HG03521 (cell line): ENCODE data around the gene DPYD.

ENCODE experiments used
- ATAC-seq: cut with Tn5 transposase; IDR thresholded peaks from one replicate; pipeline ENCODE4 v1.9.1; 2021; ENCODE audit warnings: mild to moderate bottlenecking, moderate library complexity; ENCODE audit not compliant: unreplicated experiment

Gene DPYD

GRCh38 chr1:97792655-97793054, 128.2 kb downstream of the DPYD start:
- no peak for ATAC-seq

- peak; percentile 66 for ATAC-seq
Measured at GRCh38 chr1:97791251-97791650, 129.6 kb downstream of the DPYD start.

DNA sequence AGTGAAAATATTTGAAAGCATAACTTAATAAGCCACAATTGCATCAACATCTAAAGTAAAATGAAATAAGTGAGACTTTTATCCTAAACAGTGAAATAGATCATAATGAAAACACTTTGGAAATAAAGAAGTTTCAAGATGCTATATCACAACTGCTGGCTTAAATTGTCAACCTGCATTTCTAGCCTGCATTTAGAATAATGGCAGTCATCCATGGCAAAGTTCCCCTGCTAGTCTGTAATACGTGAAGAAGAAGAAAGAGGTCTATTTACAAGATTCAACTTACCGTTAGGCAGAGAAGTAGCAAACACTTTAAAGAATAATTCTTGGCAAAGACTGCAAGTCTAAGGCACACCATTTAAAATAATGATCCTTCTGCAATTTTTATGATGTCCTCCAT, 133.6 kb downstream of the DPYD start:
- no peak for ATAC-seq

GRCh38 chr1:97784661-97785060, 136.2 kb downstream of the DPYD start:
- ATAC-seq = no peak

DNA sequence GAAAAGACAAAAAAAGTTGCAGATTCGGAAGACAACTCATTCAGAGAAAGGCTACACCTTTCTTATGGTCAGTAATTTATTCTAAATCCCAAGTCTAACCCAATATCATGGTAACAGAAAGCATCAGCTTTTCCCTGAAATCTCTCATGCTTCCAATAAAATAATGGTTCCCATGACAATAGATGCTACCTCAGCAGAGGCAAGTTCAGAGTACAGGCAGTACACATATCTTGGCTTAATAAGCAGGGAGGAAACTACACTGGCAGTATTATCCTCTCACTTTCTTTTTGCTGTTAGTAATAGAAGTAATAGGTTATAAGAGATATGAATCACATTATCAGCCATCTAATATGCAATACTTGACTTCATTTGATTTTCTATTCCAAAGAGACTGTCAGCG, 137.1 kb downstream of the DPYD start:
- ATAC-seq = no peak

DNA sequence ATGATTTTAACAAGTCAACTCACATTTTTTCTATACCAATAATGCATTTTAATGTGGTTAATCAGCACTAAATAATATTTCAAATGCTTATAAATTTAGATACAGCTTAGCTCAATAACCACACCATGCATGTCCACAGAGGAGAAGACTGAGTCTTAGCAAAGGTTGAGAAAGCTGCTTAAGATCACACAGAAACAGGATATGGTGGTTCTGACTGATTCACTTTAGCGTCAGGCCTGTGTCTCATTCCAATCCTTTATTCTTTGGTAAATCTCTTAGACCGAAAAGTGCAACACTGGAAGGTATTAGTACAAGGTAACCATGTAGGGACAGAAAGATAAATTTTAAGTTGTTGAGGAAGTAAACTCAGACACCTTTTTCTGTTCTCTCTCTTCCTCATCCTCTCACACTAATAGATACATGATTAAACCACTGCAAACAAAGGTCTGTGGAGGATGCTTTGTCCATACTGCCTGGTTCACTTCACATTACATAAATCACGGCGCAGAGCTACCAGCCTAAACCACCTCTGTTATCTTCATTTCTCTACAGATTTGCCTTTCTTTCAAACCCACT, 139.0 kb downstream of the DPYD start:
- ATAC-seq = no peak

GRCh38 chr1:97780884-97781283, 139.9 kb downstream of the DPYD start:
- no peak for ATAC-seq

DNA sequence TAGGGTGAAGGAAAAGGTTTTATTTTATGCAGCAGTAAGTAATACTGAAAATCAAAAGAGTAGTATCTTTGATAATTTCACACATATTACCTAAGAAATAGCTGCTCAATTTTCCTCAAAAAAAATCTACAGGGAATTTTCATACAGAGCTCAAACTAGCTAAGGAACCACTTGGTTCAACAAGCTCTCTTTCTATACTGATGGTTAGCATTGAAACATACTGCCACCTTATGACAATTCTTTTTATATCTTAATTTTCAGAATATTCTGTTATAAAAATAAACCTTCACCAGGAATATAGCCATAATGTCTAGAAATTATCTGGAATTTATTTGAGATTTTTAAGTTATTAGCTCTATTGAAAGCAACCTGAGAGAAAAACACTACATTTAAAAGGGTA, 142.1 kb downstream of the DPYD start:
- no peak for ATAC-seq

- ATAC-seq = no peak
Measured at GRCh38 chr1:97770376-97770775, 150.5 kb downstream of the DPYD start.

GRCh38 chr1:97767381-97767780, 153.5 kb downstream of the DPYD start:
- ATAC-seq = no peak

DNA sequence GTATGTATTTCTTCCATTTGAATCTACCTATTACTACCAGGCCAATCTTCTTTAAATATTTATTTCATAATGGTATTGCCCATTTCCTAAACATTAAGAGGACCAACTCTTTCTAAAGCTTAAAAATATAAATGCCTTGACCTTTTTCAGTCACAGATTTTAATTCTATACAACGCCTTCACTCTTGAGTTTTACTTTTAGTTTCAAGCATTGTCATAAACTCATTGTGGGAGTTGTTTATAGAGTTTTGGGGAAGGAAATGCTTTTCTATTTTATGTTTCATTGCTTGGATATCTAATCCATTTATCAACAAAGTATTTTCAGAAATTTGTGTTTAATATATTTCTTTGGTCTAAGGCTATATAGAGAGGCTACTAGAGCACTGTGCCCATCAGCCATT, 155.8 kb downstream of the DPYD start:
- ATAC-seq = no peak

DNA sequence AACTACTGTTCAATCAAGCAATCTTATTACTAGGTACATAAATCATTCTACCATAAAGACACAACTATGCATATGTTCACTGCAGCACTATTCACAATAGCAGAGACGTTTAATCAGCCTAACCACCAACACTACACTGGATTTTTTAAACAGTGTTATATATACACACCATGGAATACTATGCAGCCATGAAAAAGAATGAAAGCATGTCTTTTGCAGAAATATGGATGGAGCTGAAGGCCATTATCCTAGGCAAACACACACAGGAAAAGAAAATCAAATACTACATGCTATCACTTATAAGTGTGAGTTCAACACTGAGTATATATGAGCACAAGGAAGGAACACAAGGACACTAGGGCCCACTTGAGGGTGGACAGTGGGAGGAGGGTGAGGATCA, 159.2 kb downstream of the DPYD start:
- ATAC-seq = no peak

- ATAC-seq = no peak
Measured at GRCh38 chr1:97759078-97759477, 161.8 kb downstream of the DPYD start.

- ATAC-seq = no peak
Measured at GRCh38 chr1:97758541-97759057, 162.2 kb downstream of the DPYD start.

DNA sequence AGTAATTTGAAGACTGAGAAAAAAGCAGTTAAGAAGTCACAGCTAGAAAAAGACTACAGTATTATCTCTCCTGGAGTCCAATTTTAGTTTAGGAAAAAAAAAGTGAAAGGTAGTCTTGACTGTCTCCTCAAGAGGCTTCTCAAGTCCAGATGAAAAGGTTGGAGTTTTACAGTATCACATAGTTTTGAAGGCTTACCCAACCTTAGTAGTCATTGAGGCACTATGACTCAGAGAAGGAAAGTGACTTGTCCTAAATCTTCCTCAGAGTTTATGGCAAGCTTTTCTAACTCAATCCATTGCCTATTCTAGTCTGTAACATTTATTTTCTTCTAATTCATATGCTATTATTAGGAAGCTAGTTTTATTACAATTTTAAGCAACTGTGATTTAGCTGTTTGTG, 174.9 kb downstream of the DPYD start:
- ATAC-seq = no peak

GRCh38 chr1:97744977-97745376, 175.9 kb downstream of the DPYD start:
- ATAC-seq = no peak

GRCh38 chr1:97743129-97743528, 177.7 kb downstream of the DPYD start:
- ATAC-seq = no peak

- no peak for ATAC-seq
Measured at GRCh38 chr1:97740891-97741290, 179.9 kb downstream of the DPYD start.

DNA sequence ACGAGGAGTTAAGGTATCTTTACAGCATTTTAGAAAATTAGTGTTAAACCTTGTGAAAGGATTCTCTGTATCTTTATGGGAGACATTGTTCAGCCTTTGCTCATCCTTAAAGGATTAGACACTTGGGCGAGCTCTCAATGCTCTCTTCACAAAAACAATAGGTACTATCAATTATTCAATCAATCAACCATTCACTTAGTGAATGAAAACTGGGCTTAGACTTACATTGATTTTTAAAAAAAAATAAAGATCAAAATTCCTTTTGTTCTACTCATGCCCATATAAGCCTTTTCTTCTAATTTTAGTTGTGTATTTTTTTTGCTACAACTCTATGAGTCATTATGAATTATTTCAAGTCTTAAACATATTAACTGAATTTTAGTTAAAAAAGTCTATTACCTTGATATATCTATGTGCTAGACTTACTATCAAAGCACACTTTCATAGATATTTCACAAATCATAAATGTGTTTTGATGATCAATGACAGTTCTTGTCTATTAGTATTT, 181.2 kb downstream of the DPYD start:
- ATAC-seq = no peak

- ATAC-seq = no peak
Measured at GRCh38 chr1:97738270-97738669, 182.6 kb downstream of the DPYD start.

GRCh38 chr1:97730271-97730670, 190.6 kb downstream of the DPYD start:
- ATAC-seq = no peak

GRCh38 chr1:97728436-97728835, 192.4 kb downstream of the DPYD start:
- ATAC-seq = no peak

DNA sequence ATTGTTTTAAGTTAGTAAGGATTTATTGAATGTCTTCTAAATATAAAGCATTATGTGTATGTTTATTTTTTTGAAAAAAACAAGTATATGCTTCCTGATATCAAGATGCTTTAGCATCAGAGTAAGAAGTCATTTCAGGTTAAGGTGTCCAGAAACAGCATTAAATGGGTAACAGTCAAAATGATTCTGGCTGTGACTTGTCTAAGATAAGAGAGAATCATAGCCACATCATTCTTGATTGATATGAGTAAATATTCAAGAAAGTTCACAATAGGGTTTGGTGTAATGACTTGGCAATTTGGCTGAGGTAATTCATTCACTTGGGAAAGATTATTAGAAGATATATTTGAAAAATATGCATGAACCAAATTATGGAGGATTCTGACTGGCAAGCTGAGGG, 193.8 kb downstream of the DPYD start:
- no peak for ATAC-seq
